Measurements from ENCODE around the gene FARP1.

- TF ChIP-seq, protein P1, sequence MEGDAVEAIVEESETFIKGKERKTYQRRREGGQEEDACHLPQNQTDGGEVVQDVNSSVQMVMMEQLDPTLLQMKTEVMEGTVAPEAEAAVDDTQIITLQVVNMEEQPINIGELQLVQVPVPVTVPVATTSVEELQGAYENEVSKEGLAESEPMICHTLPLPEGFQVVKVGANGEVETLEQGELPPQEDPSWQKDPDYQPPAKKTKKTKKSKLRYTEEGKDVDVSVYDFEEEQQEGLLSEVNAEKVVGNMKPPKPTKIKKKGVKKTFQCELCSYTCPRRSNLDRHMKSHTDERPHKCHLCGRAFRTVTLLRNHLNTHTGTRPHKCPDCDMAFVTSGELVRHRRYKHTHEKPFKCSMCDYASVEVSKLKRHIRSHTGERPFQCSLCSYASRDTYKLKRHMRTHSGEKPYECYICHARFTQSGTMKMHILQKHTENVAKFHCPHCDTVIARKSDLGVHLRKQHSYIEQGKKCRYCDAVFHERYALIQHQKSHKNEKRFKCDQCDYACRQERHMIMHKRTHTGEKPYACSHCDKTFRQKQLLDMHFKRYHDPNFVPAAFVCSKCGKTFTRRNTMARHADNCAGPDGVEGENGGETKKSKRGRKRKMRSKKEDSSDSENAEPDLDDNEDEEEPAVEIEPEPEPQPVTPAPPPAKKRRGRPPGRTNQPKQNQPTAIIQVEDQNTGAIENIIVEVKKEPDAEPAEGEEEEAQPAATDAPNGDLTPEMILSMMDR (IDR thresholded peaks at IDR 0.05) = no peak
- TF ChIP-seq POLR2A (IDR thresholded peaks at IDR 0.05) = no peak
Observed at GRCh38 chr13:98443329-98443728, 300.4 kb downstream of the FARP1 start.
